ENCODE data around the gene TRAP1.

The TRAP1 gene

GRCh38 chr16:3713587-3714242 is 3.6 kb downstream of the TRAP1 start:
- DNase-seq (ENCODE audit: low read depth in 3 of 3): no peak

- no peak for DNase-seq (ENCODE audit: low read depth in 3 of 3)
Measured at GRCh38 chr16:3712861-3713372, 4.4 kb downstream of the TRAP1 start.

- DNase-seq (ENCODE audit: low read depth in 3 of 3): no peak
Measured at GRCh38 chr16:3706253-3707012, 10.9 kb downstream of the TRAP1 start.

DNA sequence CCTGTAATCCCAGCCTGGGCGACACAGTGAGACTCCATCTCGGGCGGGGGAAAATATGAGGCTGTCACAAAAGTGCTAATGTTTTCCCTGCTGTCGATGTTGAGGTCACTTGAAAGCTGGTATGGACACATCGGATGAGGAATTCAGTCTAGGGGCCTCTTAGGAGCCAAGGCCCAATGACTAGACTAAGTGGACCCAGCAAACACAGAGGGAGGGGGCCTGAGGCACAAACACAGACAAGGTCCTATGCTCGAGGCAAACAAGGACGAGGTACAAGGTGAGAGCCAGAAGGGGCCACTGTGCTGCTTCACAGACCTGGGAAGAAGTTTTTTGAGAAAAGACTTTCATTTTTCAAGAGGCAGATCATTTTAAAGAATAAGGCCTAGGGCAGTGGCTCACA is 15.2 kb downstream of the TRAP1 start:
- no peak for DNase-seq (ENCODE audit: low read depth in 3 of 3)

- DNase-seq (ENCODE audit: low read depth in 3 of 3): no peak
Measured at GRCh38 chr16:3701531-3701930, 15.8 kb downstream of the TRAP1 start.

DNA sequence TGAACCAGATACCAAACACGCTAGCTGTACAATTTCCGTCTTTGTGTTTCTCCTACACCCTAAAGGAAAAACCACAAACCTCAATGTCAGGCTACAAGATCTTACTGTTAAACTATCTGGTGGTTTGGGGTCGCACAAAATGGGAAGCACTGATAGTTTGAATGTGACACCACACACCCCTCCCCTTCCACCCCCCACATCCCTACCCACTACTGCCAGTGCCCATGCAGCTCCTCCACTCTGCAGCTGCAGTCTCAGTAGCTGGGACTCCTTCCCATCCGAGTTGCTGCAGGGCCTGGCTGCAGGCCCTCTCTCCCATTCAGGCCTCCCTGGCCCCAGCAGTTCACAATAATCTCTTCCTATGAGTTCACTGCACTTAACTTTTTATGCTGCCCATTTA is 18.4 kb downstream of the TRAP1 start:
- DNase-seq (ENCODE audit: low read depth in 3 of 3): no peak

DNA sequence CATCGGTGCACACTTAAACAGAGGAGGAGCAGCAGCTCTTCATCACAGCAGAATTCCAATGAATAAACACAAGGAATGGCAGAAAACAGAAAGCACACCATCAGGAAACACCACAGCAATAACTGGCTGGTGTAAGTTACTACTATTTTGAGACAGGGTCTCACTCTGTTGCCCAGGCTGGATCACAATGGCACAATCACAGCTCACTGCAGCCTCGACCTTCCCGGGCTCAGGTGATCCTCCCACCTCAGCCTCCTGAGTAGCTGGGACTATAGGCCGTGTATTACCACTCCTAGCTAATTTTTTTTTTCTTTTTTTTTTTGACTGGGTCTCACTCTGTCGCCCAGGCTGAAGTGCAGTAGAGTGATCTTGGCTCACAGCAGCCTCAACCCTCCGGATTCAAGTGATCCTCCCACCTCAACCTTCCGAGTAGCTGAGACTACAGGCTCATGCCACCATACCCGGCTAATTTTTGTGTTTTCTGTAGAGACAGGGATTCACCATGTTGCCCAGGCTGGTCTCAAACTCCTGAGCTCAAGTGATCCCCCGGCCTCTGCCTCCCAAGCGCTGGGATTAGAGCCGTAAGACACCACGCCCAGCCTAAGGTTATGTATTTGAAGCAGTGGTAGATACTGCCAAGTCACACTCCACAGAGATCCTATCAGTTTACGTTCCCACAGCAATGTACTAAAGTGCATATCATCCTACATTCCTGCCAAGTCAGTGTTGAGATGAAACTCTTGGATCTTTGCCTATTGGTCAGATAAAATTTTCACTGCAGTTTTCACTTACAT is 20.7 kb downstream of the TRAP1 start:
- DNase-seq (ENCODE audit: low read depth in 3 of 3): no peak

GRCh38 chr16:3695610-3696369 is 21.5 kb downstream of the TRAP1 start:
- DNase-seq (ENCODE audit: low read depth in 3 of 3): no peak

DNA sequence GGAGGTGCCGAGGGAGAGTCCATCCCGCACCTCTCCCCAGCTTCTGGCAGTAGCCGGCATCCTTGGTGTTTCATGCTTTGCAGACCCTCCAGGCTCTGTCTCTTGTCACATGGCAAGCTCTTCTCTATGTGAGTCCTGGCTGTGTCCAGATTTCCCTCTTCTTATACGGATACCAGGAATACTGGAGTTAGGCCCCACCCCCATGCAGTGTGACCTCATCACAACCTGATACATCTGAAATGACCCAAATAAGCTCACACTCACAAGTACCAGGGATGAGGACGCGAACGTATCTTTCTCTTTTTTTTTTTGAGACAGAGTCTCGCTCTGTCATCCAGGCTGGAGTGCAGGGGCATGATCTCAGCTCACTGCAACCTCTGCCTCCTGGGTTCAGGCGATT is 23.3 kb downstream of the TRAP1 start:
- DNase-seq (ENCODE audit: low read depth in 3 of 3): no peak

GRCh38 chr16:3691761-3692160 is 25.6 kb downstream of the TRAP1 start:
- no peak for DNase-seq (ENCODE audit: low read depth in 3 of 3)

- no peak for DNase-seq (ENCODE audit: low read depth in 3 of 3)
Measured at GRCh38 chr16:3690980-3691720, 26.2 kb downstream of the TRAP1 start.

DNA sequence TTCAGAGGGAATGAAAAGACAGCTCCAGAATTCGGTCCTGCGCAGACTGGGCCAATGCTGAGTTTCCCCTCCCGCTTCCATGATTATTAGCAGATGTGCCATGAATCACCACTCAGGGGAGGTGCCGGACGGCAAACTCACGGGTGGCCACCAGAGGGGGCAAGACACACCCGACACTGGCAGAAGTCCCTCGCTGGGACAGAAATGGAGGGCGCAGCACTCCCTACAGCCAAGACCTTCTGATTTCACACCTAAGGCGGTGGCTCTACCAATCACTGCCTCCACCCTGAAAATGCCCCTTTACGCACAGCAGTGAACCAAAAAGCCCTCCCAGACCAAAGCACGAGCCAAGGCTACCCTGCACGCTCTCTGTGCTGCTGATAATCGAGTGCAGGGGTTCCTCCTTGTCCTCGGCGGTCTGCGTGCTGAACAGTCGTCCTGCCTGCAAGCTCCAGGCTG is 26.8 kb downstream of the TRAP1 start:
- DNase-seq (ENCODE audit: low read depth in 3 of 3): peak; percentile 66 to 76 (median 71)

- no peak for DNase-seq (ENCODE audit: low read depth in 3 of 3)
Measured at GRCh38 chr16:3689731-3690130, 27.6 kb downstream of the TRAP1 start.

DNA sequence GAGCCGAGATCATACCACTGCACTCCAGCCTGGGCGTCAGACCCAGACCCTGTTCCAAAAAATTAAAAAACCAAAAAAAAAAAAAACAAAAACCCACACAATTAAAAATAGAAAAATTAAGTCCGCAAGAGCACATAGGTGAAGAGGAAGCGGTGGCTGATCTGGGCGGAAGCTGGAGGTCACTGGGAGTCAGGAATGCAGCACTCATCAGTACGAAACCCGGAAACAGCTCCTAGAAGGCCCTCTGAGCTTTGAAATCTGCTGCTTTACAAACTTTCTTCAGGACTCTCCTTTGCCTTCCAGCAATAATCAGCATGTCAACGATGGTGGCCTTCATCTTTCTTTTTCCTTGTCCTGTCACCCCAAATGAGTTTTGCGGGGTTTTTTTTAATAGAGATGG is 29.5 kb downstream of the TRAP1 start:
- no peak for DNase-seq (ENCODE audit: low read depth in 3 of 3)

DNA sequence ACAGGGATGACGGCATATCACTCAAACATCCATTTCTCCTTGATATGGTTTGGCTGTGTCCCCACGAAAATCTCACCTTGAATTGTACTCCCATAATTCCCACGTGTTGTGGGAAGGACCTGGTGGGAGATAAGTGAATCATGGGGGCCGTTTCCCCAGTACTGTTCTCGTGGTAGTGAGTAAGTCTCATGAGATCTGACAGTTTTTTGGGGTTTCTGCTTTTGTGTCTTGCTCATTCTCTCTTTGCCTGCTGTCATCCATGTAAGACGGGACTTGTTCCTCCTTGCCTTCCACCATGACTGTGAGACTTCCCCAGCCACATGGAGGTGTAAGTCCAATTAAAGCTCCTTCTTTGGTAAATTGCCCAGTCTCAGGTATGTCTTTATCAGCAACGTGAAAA is 30.3 kb downstream of the TRAP1 start:
- no peak for DNase-seq (ENCODE audit: low read depth in 3 of 3)

- DNase-seq (ENCODE audit: low read depth in 3 of 3): no peak
Measured at GRCh38 chr16:3681206-3681605, 36.1 kb downstream of the TRAP1 start.

DNA sequence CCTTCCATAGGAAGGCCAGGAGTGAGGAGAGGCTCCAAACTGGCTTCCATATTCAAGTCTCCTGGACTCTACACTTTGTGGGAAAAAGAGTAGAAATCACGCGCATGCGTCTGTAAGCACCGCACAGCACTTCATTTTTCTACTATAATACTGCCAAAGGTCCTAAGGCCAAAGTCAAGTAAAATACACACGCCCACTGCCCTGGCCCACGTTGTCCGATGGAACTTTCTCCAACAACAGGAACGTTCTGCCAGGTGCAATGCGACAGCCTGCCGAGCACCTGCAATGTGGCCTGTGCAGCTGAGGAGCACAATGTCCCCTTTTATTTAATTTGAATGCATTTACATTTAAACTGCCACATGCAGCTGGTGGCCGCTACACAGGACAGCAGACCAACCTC is 39.3 kb downstream of the TRAP1 start:
- DNase-seq (ENCODE audit: low read depth in 3 of 3): no peak

- no peak for DNase-seq (ENCODE audit: low read depth in 3 of 3)
Measured at GRCh38 chr16:3675601-3676130, 41.7 kb downstream of the TRAP1 start.

GRCh38 chr16:3674513-3675295 is 42.6 kb downstream of the TRAP1 start:
- no peak for DNase-seq (ENCODE audit: low read depth in 3 of 3)
